NCI-H1105 (cell line): Measurements from ENCODE around the gene DST.
"Not testable (repeated sequence)": the region's sequence is repeated elsewhere in the genome, so short reads cannot be mapped to it uniquely, and the experiment has no call there.

Source experiments
- DNase-seq: peaks from one replicate; lab custom pipeline; 2025; lab: John Stamatoyannopoulos, UW

Gene DST

GRCh38 chr6:56571605-56572004 lies 71.1 kb downstream of the DST start:
- no peak for DNase-seq

GRCh38 chr6:56570413-56571359 lies 72.0 kb downstream of the DST start:
- DNase-seq, result peak; percentile 58

GRCh38 chr6:56567501-56567900 lies 75.2 kb downstream of the DST start:
- DNase-seq, result no peak

- DNase-seq, result not testable (repeated sequence)
These were observed 80.0 kb downstream of the DST start for GRCh38 chr6:56562730-56563129.

GRCh38 chr6:56556751-56557540 lies 85.7 kb downstream of the DST start:
- DNase-seq, result no peak

- no peak for DNase-seq
These were observed 87.2 kb downstream of the DST start for GRCh38 chr6:56555438-56555872.

GRCh38 chr6:56552187-56553130 lies 90.2 kb downstream of the DST start:
- no peak for DNase-seq

GRCh38 chr6:56551409-56552120 lies 91.1 kb downstream of the DST start:
- DNase-seq, result no peak

- DNase-seq, result no peak
These were observed 92.4 kb downstream of the DST start for GRCh38 chr6:56550301-56550700.

- no peak for DNase-seq
These were observed 93.7 kb downstream of the DST start for GRCh38 chr6:56549014-56549413.

GRCh38 chr6:56547687-56548086 lies 95.0 kb downstream of the DST start:
- DNase-seq, result no peak

- DNase-seq, result peak; percentile 76
These were observed 100.0 kb downstream of the DST start for GRCh38 chr6:56542364-56543331.

GRCh38 chr6:56541741-56542360 lies 100.8 kb downstream of the DST start:
- DNase-seq, result no peak

GRCh38 chr6:56541030-56541600 lies 101.6 kb downstream of the DST start:
- no peak for DNase-seq

GRCh38 chr6:56540232-56541029 lies 102.3 kb downstream of the DST start:
- no peak for DNase-seq

GRCh38 chr6:56539527-56540105 lies 103.1 kb downstream of the DST start:
- no peak for DNase-seq

- DNase-seq, result no peak
These were observed 103.8 kb downstream of the DST start for GRCh38 chr6:56538851-56539250.

GRCh38 chr6:56537223-56537770 lies 105.4 kb downstream of the DST start:
- no peak for DNase-seq
